Inferior parietal cortex (tissue), 1 donor: ENCODE measurements around the gene SEC23A.
"Not testable (repeated sequence)": the region's sequence is repeated elsewhere in the genome, so short reads cannot be mapped to it uniquely, and the experiment has no call there.

Experiments used
- DNase-seq: peaks from one replicate; pipeline ENCODE4 v3.0.0-alpha.2; 2016; ENCODE audit errors: extremely low spot score

SEC23A gene

DNA sequence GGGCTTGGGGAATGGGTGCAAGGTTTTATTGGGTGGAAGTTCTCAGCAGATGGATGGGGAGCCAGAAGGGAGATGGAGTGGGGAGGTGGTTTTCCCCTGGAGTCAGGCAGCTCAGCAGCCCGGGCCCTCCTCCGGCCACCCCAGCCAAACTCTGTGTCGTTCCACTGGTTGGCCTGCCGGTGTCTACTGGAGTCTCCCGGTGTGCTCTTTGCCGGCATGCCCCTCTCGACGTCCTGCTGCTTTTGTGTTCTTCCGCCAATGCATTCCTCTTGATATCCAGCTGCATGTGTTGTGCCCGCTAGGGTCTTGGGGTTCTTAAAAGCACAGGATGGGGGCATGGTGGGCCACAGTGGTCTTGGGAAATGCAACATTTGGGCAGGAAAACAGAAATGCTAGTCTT is 72.8 kb downstream of the SEC23A start:
- no peak for DNase-seq

DNA sequence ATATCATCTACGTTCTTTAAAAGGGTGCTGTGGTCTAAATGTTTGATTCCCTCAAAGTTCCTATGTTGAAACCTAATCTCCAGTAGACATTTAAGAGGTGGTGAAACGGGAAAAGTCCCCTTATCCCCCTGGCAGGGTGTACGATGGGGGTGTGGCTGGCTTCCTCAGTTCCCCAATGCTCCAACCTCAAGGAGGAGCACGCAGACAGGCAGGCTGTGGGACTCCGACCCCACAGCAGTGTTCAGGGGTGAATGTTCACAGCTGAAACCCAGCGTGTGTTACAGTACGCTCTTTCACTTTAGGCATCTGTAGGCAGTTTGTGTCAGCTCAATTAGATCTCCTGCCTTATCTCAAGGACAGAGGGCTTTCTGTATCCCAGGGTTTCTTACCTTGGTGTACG is 73.2 kb downstream of the SEC23A start:
- DNase-seq: no peak

DNA sequence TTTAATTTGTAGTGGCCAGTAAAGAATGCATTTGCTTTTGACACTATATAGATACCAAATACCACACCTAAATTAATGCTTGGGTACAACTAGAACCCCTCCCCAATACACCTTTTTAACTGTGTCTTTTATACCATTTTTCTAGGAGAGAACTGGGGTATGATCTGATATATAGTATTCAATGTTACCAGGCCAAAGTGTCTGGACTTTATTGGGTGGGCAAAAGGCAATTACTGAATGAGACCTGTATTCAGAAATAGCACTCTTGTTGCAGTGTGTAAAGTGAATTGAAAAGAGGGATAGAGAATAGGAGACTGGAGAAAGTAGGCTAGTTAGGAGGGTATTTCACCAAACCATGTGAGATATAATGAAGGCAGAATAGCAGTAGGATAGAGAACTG is 74.4 kb downstream of the SEC23A start:
- DNase-seq: no peak

DNA sequence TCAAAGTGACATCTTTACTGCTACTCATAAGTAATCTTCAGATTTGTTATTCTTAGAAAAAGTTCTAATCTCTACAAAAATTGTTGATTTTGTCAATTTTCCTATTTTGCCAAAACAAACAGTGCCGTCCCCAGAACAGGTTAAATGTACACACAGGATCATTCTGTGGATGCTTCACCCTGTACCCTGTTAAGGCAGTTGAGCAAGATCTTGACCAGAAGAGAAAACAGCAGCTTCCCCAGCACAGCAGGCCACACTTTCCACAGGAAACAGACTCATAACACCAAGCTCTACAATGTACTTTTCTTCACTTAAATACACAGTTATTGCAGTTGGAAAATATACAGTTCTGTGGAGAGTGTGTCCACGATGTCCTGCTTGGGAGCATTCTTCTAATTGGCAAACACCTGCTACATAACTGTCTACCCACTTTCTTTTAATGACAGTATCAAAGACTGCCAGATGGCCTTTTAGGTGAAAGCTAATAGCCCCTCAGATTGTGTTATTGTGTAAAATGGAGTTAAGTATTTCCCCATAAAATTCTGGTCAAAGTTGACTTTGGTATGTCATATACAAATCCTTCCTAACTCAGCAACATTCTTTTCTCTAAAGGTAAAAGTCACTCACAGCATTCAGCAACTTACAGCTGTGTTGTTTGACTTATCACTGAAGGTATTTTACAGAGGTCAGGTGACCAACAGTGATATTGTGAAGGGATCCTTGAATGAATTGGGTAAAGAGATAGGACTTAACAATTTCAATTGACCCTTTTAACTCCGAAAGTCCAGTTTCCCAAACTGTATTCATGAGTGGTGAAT is 77.0 kb downstream of the SEC23A start:
- no peak for DNase-seq

DNA sequence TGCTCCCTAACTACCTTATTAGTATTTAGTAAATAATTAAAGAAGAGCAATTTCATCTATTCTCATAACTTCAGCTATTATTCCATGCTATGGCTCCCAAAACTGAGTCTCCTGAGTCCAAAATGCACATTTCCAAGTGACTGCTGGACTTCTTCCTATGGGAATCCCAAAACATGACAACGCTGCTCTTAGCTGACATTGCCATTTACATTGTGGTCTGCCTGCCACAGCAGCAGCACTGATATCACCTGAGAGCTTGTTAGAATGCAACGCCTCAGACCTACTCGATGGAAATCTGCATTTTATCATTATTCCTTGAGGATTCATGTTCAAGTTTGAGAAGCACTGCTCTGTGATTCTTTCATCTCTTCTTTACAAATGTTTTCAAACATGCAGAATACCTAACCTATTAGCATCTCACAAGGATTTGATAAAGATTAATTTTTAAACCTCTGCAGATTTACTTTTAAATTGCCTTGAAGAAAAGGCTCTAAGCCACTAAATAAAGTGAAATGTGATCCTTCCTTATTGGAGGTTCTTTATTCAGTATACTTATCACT is 77.7 kb downstream of the SEC23A start:
- DNase-seq: no peak

DNA sequence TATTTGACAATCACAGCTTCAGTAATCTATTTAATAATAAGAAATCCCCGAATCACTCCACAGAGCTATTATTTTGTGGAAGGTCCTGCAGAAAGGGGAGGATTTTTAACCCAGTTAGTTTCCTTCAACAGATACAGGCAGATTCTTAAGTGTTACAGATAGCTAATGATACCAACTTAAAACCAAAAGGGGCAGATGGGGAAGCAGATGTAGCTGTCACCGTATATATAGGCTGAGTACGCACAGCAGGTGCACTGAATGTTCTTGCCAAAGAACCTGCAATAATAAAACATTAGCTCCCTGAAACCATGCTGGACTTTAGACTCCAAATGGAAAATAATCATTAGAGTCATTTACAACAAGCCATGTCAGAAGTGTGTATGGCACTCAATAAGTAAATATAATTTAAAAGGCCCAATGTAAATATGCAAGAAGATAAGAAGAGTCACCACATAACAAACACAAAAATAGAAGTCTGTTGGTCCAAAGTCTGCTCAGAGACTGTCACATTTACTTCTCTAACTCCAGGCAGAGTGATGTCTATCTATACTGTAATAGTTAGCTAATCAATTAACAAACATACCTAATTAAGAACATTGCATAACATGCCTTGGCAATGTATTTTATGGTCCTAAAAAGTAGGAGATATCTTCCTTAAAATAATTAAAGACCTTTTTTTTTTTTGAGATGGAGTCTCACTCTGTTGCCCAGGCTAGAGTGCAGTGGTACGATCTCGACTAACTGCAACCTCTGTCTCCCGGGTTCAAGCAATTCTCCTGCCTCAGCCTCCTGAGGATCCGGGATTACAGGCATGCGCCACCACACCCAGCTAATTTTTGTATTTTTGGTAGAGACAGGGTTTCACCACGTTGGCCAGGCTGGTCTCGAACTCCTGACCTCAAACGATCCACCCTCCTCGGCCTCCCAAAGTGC is 78.8 kb downstream of the SEC23A start:
- DNase-seq: no peak

DNA sequence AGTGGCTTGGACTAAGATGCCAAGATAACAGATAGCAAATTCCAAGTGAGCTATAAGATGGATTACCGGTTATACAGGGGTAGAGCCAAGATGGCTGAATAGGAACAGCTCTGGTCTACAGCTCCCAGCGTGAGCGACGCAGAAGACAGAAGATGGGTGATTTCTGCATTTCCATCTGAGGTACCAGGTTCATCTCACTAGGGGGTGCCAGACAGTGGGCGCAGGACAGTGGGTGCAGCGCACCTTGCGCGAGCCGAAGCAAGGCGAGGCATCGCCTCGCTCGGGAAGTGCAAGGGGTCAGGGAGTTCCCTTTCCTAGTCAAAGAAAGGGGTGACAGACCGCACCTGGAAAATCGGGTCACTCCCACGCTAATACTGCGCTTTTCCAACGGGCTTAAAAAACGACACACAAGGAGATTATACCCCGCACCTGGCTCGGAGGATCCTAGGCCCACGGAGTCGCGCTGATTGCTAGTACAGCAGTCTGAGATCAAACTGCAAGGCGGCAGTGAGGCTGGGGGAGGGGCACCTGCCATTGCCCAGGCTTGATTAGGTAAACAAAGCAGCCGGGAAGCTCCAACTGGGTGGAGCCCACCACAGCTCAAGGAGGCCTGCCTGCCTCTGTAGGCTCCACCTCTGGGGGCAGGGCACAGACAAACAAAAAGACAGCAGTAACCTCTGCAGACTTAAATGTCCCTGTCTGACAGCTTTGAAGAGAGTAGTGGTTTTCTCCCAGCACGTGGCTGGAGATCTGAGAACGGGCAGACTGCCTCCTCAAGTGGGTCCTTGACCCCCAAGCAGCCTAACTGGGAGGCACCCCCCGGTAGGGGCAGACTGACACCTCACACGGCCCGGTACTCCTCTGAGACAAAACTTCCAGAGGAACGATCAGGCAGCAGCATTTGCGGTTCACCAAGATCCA is 85.7 kb downstream of the SEC23A start:
- not testable (repeated sequence) for DNase-seq

DNA sequence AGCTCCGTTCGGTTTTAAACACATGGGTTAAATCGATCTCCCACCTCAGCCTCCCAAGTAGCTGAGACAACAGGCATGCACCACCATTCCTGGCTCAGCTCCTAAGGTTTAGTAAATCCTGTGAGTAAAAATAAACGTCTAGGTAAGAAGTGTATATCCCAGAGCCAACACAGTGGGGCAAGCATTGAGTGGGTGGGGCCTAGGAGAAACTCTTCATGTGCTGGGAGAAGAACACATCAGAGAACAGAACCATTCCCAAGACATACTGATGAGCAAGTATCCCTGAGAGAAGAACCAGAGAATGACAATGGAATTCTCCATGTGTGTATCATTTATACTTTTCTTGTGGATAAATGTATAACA is 86.3 kb downstream of the SEC23A start:
- no peak for DNase-seq

DNA sequence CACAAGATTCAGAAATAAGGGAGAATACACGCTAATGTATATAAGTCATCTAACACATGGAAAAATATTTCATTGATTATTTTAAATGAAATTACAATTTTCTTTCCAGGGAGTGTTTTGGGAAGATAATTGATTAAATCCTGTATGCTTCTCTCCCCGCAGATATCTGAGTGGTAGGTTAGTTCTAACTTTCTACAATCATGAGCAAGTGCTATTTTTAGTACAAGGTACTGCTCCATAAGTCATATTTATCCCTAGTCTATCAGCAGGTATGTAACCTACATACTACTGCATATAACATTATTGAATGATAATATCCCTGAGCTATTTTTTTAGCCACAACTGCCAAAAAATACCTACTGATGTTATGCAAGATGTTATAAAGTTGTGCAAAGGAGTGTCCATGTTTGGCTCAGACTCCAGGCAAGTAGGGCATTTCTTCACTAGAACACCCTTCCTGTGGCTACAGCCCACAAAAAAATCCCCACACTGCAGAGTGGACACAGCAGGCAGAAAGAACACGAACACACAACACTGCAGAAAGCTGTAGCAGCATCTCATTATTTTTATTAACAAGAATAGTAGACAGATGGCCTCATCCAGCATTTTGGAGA is 87.0 kb downstream of the SEC23A start:
- DNase-seq: no peak

DNA sequence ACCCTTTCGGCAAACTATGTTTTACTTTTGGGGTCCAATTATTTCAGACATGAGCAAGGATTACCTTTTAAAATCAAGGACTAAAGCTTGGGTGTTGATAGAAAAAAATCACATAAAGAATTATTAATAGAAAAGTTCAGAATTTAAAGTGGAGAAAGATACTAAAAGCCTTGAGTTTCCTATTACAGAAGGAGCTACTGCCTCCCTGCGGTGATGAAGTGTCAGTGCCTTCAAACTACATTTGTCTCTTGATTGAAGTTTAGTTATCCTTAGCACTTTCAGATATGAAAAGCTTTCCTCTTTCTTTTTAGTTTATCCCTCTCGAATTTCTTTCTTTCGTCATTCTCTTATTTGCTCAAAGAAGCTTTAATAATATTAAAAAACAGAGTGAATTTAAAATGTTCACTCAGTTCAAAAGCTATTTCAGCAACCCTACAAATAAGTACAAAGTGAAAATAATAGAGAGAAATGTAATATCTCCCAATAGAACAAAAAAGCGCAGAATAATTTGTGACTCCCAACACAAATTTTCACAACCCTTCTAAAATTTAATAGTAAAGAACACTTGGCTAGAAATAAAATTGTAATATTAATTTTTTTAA is 87.6 kb downstream of the SEC23A start:
- DNase-seq: peak; percentile 84

DNA sequence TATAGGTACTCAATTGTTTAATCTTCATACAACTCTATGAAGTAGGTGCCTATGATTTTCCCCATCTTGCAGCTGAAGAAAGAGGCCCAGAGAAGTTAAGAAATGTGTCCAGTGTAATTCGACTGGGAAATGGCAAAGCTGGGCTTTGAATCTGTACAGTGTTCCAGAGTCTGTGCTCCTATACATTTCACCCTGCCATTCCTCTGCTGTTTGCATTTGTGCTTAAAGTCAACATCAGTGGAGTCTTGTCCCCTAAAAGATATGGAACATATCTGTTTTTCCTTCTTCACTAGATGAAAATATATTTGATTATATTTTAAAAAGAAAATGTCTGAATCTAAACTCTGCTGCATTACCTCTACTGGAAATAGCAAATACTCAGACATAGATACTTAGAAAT is 88.6 kb downstream of the SEC23A start:
- DNase-seq: no peak

DNA sequence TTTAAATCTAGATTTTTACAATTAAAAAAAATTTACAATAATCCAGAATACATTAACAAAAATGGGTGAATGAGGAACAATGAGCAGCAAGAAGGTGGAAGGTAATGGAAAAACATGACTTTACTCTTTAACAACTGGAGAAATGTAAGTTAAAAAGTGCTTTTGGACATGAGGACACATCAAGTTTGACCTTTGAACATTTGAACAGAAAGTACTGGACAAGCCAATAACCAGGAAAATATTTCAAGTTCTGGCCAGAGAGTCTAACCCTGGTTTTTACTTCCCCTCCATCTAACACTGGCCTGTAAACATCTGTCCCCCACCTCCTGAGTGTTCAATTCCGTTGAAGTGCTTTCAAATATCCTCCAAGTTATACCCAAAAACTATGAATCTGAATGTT is 94.1 kb downstream of the SEC23A start:
- DNase-seq: not testable (repeated sequence)

DNA sequence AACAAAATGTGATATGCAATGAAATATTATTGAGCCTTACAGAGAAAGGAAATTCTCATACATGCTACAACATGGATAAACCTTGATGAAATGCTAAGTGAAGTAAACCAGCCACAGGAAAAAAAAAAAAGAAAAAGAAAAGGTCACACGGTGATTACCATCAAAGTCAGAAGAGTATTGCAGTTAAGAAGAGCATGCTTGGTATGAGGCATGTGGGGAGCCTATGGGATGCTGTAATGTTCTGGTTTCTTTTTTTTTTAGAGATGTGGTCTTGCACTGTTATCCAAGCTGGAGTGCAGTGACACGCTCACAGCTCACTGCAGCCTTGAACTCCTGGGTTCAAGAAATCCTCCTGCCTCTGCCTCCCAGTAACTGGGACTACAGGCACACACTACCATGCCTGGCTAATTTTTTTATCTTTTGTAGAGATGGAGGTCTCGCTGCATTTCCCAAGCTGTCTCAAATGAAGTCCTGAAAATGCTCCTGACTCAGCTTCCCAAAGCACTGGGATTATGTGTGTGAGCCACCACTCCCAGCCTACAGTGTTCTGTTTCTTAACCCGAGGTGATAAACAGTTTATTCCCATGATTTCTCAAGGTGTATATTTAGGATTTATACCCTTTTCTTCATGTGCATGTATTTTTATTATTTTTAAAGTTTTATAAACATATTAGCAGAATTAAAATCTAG is 96.2 kb downstream of the SEC23A start:
- no peak for DNase-seq

DNA sequence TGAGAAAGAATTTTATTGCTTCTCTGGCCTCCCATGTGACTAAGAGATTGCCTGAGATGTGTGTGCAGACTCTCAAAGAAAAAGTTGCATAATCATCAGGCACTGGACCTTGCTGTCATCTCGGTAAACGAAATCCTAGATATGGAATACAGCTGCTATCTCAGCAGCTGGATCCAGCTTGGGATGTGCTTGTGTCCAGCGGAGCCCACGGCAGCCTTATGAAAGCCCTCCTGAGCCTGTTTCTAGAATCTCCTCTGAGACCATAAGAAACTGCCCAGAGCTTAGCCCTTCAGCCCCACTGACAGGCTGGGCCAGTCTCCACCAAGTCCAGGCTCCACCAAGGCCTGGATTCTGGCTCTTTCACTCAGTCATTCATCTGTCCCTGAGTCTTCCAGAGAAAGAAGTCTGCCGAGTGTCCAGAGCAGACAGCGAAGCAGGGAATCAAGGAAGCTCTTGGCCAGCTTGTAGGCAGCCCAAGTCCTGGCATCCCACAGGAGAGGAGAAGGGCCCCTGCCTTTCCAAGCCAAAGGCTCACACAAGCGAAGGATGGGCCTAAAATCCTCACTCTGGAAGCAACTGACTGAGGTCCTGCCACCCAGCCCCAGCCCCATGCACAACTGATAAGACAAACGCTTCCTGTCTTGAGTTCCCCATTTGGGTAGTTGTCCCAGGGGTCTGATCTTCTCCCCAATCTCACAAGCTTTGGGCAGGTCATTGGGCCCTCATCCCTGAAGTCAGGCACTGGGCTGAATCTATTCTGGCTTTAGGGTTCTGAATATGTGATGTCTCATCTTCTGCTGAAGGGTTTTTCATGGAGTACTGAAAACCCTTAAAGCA is 97.8 kb downstream of the SEC23A start:
- no peak for DNase-seq

DNA sequence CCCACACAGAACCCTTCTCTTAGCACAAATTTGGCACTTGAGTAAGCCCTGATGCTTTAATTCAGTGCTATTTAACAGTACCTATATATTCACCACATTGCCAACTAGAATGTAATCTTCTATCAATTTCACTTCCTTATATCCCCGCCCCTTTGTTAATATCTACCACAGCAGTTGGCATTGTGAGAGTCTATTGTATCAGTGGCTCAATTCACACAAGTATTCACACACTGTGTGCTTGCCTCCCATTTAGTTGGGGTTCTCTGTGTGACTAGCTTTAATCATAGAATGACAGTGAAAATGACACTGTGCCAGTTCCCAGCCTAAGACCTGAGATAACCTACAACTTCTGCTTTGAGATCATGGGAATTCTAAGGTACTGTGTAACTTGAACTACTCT is 103.1 kb downstream of the SEC23A start:
- no peak for DNase-seq

DNA sequence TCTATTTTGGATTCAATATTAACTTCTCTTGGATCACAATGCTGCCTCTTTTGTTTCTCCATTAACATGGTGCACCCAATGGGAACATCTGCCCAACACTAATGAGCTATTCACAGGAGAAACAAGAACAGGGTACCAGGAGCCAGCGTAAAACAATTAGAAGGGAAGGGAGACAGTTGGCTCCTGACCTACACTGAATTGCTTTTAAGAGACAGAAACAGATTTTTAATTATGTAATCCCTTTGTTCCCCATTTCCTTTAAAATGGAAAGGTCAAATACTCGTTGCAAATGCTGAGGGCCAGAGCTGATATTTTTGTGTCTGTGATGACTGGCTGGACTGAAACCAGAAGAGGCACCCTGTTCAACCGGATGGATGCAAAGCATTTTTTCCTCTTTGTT is 108.3 kb downstream of the SEC23A start:
- no peak for DNase-seq

DNA sequence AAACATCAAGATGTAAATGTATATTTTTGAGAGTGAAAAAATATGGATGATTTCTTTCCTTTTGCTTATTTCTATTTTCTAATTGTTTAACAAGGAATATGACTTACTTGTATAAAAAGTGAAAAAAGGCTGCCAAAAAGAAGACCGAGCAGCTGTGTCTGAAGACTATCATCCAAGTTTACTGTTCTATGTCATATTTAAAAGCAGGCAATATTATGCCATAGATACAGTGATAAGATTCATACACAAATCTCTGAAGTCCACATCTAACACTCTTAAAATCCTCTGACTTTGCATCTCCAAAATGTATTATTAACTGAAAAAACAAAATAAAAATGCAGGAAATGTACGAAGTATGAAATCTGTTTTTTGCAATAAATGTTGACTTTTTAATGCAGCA is 109.1 kb downstream of the SEC23A start:
- no peak for DNase-seq

DNA sequence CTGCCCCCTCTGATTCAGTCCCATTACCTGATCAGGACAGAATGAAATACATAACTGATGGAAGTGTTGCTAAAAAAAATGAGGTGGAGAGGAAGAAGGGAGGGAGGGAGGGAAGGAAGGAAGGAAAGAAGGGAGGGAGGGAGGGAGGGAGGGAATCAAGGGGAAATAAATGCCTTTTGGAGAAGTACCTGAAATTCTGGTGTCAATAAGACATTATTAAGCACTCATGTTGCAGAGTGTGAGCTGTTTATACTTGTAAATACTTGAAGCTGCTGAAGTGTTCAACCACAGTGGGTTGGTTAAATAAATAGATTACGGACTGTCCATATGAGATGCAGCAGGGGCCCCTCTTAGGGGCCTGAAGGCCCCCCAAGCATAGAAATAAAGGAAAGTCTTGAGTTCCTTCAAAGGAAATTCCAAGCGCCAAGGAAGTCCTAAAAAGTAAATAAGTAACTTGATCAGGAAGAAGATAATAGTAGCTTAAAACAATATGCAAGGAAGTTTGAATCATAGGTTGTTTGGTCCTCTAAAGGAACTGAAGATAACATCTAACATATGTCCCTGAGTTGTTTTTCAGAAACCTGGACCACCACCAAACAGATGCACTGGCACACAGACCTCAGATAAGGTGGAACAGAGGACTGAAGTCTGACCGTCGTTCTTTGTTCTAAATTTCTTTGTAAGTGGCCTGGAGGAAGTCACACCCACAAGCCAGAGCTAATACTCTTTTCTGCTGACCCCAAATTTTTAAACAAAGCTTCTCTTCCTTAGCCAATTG is 110.8 kb downstream of the SEC23A start:
- no peak for DNase-seq
